ENCODE measurements around the gene PIK3CG.
"Not testable (repeated sequence)": the region's sequence is repeated elsewhere in the genome, so short reads cannot be mapped to it uniquely, and the experiment has no call there.

Gene PIK3CG

GRCh38 chr7:106885652-106886051, 20.6 kb downstream of the PIK3CG start:
- DNase-seq (ENCODE audit: low read depth in 4 of 4, low spot score in 1 of 4) = no peak

- no peak for DNase-seq (ENCODE audit: low read depth in 4 of 4, low spot score in 1 of 4)
Measured at GRCh38 chr7:106887421-106887820, 22.3 kb downstream of the PIK3CG start.

GRCh38 chr7:106888204-106888603, 23.1 kb downstream of the PIK3CG start:
- no peak for DNase-seq (ENCODE audit: low read depth in 4 of 4, low spot score in 1 of 4)

- no peak for DNase-seq (ENCODE audit: low read depth in 4 of 4, low spot score in 1 of 4)
Measured at GRCh38 chr7:106890952-106891351, 25.9 kb downstream of the PIK3CG start.

- no peak for DNase-seq (ENCODE audit: low read depth in 4 of 4, low spot score in 1 of 4)
Measured at GRCh38 chr7:106891548-106892410, 26.7 kb downstream of the PIK3CG start.

- no peak for DNase-seq (ENCODE audit: low read depth in 4 of 4, low spot score in 1 of 4)
Measured at GRCh38 chr7:106893591-106893990, 28.5 kb downstream of the PIK3CG start.

GRCh38 chr7:106895246-106895864, 30.3 kb downstream of the PIK3CG start:
- no peak for DNase-seq (ENCODE audit: low read depth in 4 of 4, low spot score in 1 of 4)

GRCh38 chr7:106896231-106896630, 31.1 kb downstream of the PIK3CG start:
- no peak for DNase-seq (ENCODE audit: low read depth in 4 of 4, low spot score in 1 of 4)

- not testable (repeated sequence) for DNase-seq (ENCODE audit: low read depth in 4 of 4, low spot score in 1 of 4)
Measured at GRCh38 chr7:106897553-106897952, 32.5 kb downstream of the PIK3CG start.

- DNase-seq (ENCODE audit: low read depth in 4 of 4, low spot score in 1 of 4) = not testable (repeated sequence)
Measured at GRCh38 chr7:106898967-106899366, 33.9 kb downstream of the PIK3CG start.

- no peak for DNase-seq (ENCODE audit: low read depth in 4 of 4, low spot score in 1 of 4)
Measured at GRCh38 chr7:106901828-106902441, 36.9 kb downstream of the PIK3CG start.

- no peak for DNase-seq (ENCODE audit: low read depth in 4 of 4, low spot score in 1 of 4)
Measured at GRCh38 chr7:106905734-106906133, 40.7 kb downstream of the PIK3CG start.

GRCh38 chr7:106911959-106912358, 46.9 kb downstream of the PIK3CG start:
- no peak for DNase-seq (ENCODE audit: low read depth in 4 of 4, low spot score in 1 of 4)

- DNase-seq (ENCODE audit: low read depth in 4 of 4, low spot score in 1 of 4) = no peak
Measured at GRCh38 chr7:106914018-106914607, 49.0 kb downstream of the PIK3CG start.

GRCh38 chr7:106915407-106915806, 50.3 kb downstream of the PIK3CG start:
- no peak for DNase-seq (ENCODE audit: low read depth in 4 of 4, low spot score in 1 of 4)

- DNase-seq (ENCODE audit: low read depth in 4 of 4, low spot score in 1 of 4) = no peak
Measured at GRCh38 chr7:106915873-106916272, 50.8 kb downstream of the PIK3CG start.

GRCh38 chr7:106916679-106917078, 51.6 kb downstream of the PIK3CG start:
- DNase-seq (ENCODE audit: low read depth in 4 of 4, low spot score in 1 of 4) = no peak

GRCh38 chr7:106918991-106919390, 53.9 kb downstream of the PIK3CG start:
- DNase-seq (ENCODE audit: low read depth in 4 of 4, low spot score in 1 of 4) = no peak

- DNase-seq (ENCODE audit: low read depth in 4 of 4, low spot score in 1 of 4) = not testable (repeated sequence)
Measured at GRCh38 chr7:106924468-106924867, 59.4 kb downstream of the PIK3CG start.

GRCh38 chr7:106926892-106927291, 61.8 kb downstream of the PIK3CG start:
- DNase-seq (ENCODE audit: low read depth in 4 of 4, low spot score in 1 of 4) = no peak

- no peak for DNase-seq (ENCODE audit: low read depth in 4 of 4, low spot score in 1 of 4)
Measured at GRCh38 chr7:106927536-106927935, 62.5 kb downstream of the PIK3CG start.

GRCh38 chr7:106929616-106930015, 64.5 kb downstream of the PIK3CG start:
- DNase-seq (ENCODE audit: low read depth in 4 of 4, low spot score in 1 of 4) = not testable (repeated sequence)
